MM.1S (cell line): Measurements from ENCODE around the gene SIGLEC6.

ENCODE experiments used
- DNase-seq: peaks from one replicate; pipeline ENCODE4 v3.0.0-alpha.2; 2015
- H2AFZ ChIP-seq: fragments of 300-600 bp; sonication (generic); 2 replicates; pipeline ENCODE4 v1.6.0; 2016; ENCODE audit warnings: antibody characterized with exemption, low read length
- H3F3A ChIP-seq: fragments of 300-600 bp; sonication (generic); 2 replicates; pipeline ENCODE4 v1.6.1; 2016; ENCODE audit warnings: mild to moderate bottlenecking, antibody characterized with exemption, low read length, moderate library complexity, mixed read lengths; ENCODE audit not compliant: insufficient read depth
- H3K27ac ChIP-seq: fragments of 300-600 bp; sonication (generic); 2 replicates; pipeline ENCODE4 v1.5.1; 2016; ENCODE audit warnings: mild to moderate bottlenecking, low read length
- H3K27me3 ChIP-seq: fragments of 300-600 bp; sonication (generic); replicated peaks from 2 replicates; pipeline ENCODE4 v1.6.0; 2016; ENCODE audit warnings: low read length; ENCODE audit not compliant: insufficient read depth
- H3K36me3 ChIP-seq: fragments of 300-600 bp; sonication (generic); replicated peaks from 2 replicates; pipeline ENCODE4 v1.6.1; 2016; ENCODE audit warnings: mild to moderate bottlenecking, low read length, mixed read lengths; ENCODE audit not compliant: insufficient read depth
- H3K4me1 ChIP-seq: fragments of 300-600 bp; sonication (generic); 2 replicates; pipeline ENCODE4 v1.6.1; 2016; ENCODE audit warnings: low read length, mixed read lengths
- H3K4me2 ChIP-seq: fragments of 300-600 bp; sonication (generic); 2 replicates; pipeline ENCODE4 v1.6.0; 2016; ENCODE audit warnings: low read depth, low read length
- H3K4me3 ChIP-seq: fragments of 300-600 bp; sonication (generic); 2 replicates; pipeline ENCODE4 v1.5.1; 2016; ENCODE audit warnings: low read length, mixed read lengths
- H3K79me2 ChIP-seq: fragments of 300-600 bp; sonication (generic); 2 replicates; pipeline ENCODE4 v1.6.1; 2016; ENCODE audit warnings: mixed run types, low read length, mixed read lengths
- H3K9ac ChIP-seq: fragments of 300-600 bp; sonication (generic); 2 replicates; pipeline ENCODE4 v1.6.1; 2016; ENCODE audit warnings: low read length, mixed read lengths
- H3K9me2 ChIP-seq: fragments of 300-600 bp; sonication (generic); replicated peaks from 2 replicates; pipeline ENCODE4 v1.6.1; 2016; ENCODE audit warnings: mild to moderate bottlenecking, low read length, mixed read lengths; ENCODE audit not compliant: insufficient read depth
- H3K9me3 ChIP-seq: fragments of 300-600 bp; sonication (generic); replicated peaks from 2 replicates; pipeline ENCODE4 v1.6.1; 2016; ENCODE audit warnings: mild to moderate bottlenecking, low read length, mixed read lengths; ENCODE audit not compliant: insufficient read depth
- H4K20me1 ChIP-seq: fragments of 300-600 bp; sonication (generic); 2 replicates; pipeline ENCODE4 v1.6.1; 2016; ENCODE audit warnings: mild to moderate bottlenecking, low read length, moderate library complexity, mixed read lengths; ENCODE audit not compliant: insufficient read depth
- EZH2 ChIP-seq: fragments of 300-600 bp; sonication (generic); optimal IDR thresholded peaks from 2 replicates; pipeline ENCODE3; 2017; ENCODE audit warnings: low read depth, mild to moderate bottlenecking, antibody characterized with exemption, low read length, mixed read lengths
- EZH2phosphoT487 ChIP-seq: fragments of 300-600 bp; sonication (generic); IDR thresholded peaks from 2 replicates; pipeline ENCODE4 v1.6.1; 2018; ENCODE audit warnings: antibody characterized with exemption, low read length
- TF ChIP-seq, protein P1 (sequence below): fragments of 300-600 bp; sonication (generic); IDR thresholded peaks from 2 replicates; pipeline ENCODE4 v1.5.1; 2016; ENCODE audit warnings: antibody characterized with exemption, low read length, mixed read lengths

SIGLEC6 gene

DNA sequence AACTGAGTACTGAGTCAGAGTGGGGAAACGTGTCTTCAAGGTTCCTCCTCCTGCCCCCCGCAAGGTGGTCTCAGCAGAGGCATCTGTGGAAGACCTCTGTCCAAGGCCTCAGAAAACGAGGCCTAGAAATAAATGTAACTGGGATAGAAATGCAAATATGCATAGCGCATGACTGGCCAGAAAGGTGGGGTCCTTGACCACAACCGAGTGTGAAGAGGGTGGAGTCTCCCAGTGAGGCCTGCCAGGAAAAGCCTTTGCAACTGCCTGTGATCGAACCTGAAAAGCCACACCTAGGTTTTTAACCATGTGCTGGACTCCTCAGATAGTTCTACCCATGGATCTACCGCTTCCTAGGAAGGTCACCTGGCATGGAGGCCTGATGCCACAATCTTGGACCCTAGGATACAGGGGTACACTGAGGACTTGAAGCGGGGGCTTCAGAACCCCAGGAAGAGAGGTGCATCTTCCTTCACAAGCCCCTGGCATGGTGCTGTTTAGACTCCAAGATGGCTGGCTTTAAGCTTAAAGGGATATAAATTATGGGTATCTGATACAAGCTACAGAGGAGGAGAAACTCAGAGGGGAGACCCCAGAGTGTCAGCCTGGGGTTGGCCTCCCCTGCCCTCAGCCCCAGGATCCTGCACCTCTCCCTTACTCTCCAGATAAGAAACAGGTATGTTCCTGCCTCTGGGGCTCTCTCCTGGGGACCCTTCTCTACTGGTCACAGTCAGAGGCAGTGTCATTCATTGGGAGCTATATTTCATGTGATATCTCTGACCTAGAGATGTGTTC is 18.3 kb upstream of the SIGLEC6 start:
- Histone ChIP-seq H3K27me3 (no peaks in the 10 kb centered on the region), H3K36me3 (no peaks in the 10 kb centered on the region), H3K9ac (no peak overlapping the region), H3F3A (no peaks in the 10 kb centered on the region), H3K9me2 (no peaks in the 10 kb centered on the region), H3K4me2 (no peak overlapping the region), H3K79me2 (no peaks in the 10 kb centered on the region), H2AFZ (no peak overlapping the region), H4K20me1 (no peaks in the 10 kb centered on the region), H3K4me1 (no peaks in the 10 kb centered on the region), H3K9me3 (no peaks in the 10 kb centered on the region), H3K4me3 (no peak overlapping the region), H3K27ac (no peak overlapping the region)
- TF ChIP-seq, protein P1, sequence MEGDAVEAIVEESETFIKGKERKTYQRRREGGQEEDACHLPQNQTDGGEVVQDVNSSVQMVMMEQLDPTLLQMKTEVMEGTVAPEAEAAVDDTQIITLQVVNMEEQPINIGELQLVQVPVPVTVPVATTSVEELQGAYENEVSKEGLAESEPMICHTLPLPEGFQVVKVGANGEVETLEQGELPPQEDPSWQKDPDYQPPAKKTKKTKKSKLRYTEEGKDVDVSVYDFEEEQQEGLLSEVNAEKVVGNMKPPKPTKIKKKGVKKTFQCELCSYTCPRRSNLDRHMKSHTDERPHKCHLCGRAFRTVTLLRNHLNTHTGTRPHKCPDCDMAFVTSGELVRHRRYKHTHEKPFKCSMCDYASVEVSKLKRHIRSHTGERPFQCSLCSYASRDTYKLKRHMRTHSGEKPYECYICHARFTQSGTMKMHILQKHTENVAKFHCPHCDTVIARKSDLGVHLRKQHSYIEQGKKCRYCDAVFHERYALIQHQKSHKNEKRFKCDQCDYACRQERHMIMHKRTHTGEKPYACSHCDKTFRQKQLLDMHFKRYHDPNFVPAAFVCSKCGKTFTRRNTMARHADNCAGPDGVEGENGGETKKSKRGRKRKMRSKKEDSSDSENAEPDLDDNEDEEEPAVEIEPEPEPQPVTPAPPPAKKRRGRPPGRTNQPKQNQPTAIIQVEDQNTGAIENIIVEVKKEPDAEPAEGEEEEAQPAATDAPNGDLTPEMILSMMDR, result no peak
- TF ChIP-seq EZH2phosphoT487, result no peak
- TF ChIP-seq EZH2, result no peak
- DNase-seq, result no peak

GRCh38 chr19:51548891-51549305 is 17.4 kb upstream of the SIGLEC6 start:
- Histone ChIP-seq H3K27ac (no peak overlapping the region), H3K4me1 (no peaks in the 10 kb centered on the region), H3K36me3 (no peaks in the 10 kb centered on the region), H2AFZ (no peak overlapping the region), H3K9me2 (no peaks in the 10 kb centered on the region), H3K27me3 (no peaks in the 10 kb centered on the region), H3K79me2 (no peaks in the 10 kb centered on the region), H3K9ac (no peak overlapping the region), H3K4me3 (no peak overlapping the region), H3F3A (no peaks in the 10 kb centered on the region), H4K20me1 (no peaks in the 10 kb centered on the region), H3K4me2 (no peak overlapping the region), H3K9me3 (no peaks in the 10 kb centered on the region)
- TF ChIP-seq EZH2phosphoT487, result no peak
- TF ChIP-seq, protein P1, result no peak
- no peak for TF ChIP-seq EZH2
- no peak for DNase-seq

DNA sequence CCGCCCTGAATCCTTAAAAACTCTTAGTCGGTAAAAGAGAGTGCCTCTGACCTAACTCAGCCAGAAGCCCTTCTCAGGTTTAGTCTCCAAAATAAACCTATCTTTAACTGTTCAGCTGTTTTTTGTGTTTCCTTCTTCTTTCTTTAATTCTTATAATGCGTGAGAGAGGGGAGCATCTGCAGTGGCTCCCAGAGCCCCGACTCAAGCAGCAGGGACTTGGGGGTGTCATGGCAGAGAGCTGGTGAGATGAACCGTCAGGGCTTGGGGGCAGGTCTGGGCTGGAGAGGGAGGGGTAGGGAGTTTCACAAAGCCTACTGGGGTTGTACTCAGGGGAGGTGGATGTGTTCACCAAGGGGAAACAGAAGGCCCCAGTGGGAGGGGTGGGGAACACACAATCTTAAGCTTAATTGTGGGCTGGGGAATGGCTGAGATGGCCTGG is 16.8 kb upstream of the SIGLEC6 start:
- Histone ChIP-seq H3F3A (no peaks in the 10 kb centered on the region), H3K9ac (no peak overlapping the region), H3K79me2 (no peaks in the 10 kb centered on the region), H3K4me1 (no peaks in the 10 kb centered on the region), H4K20me1 (no peaks in the 10 kb centered on the region), H3K27ac (no peak overlapping the region), H3K27me3 (no peaks in the 10 kb centered on the region), H3K4me3 (no peak overlapping the region), H3K36me3 (no peaks in the 10 kb centered on the region), H2AFZ (no peak overlapping the region), H3K4me2 (no peak overlapping the region), H3K9me2 (no peaks in the 10 kb centered on the region), H3K9me3 (no peaks in the 10 kb centered on the region)
- DNase-seq, result no peak
- no peak for TF ChIP-seq EZH2phosphoT487
- TF ChIP-seq, protein P1, result no peak
- TF ChIP-seq EZH2, result no peak
